Astrocyte of the cerebellum (primary cell): ENCODE results near the gene LETM1.

Experiments
- DNase-seq: peaks from one replicate; pipeline ENCODE4 v3.0.0-alpha.2; 2011; ENCODE audit warnings: low read depth
- H3K4me3 ChIP-seq: 2 replicates; pipeline ENCODE4 v1.5.1; 2011; ENCODE audit warnings: mild to moderate bottlenecking, low read depth, low read length, moderate library complexity
- CTCF ChIP-seq: IDR thresholded peaks from 2 replicates; pipeline ENCODE4 v1.5.1; 2012; ENCODE audit warnings: low read length, low read depth, moderate library complexity, mild to moderate bottlenecking; ENCODE audit errors: missing control alignments
- in situ Hi-C: cut with HindIII; loops from 2 replicates; pipeline ENCODE4 v1.10.0; 2017; ENCODE audit warnings: low sequenced_read_pairs

The LETM1 gene

DNA sequence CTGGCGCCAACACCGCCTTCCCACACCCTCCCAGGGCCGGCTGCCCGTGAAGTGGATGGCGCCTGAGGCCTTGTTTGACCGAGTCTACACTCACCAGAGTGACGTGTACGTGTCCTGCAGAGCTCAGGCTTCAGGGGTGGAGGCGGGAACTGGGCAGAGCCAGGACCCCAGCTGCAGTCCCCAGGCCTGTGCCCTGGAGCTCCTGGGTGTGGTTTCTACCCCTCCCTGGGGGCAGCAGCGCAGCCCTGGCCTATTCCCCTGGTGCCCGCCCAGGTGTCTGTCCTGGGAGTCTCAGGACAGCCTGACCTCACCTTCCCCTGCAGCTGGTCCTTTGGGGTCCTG, 49.8 kb downstream of the LETM1 start:
- in situ Hi-C loops: no loop called here
- H3K4me3 ChIP-seq: no peak overlapping the region
- TF ChIP-seq CTCF: no peak
- no peak for DNase-seq

- DNase-seq: no peak
- in situ Hi-C loops: no loop called here
- no peak overlapping the region for H3K4me3 ChIP-seq
- no peak for TF ChIP-seq CTCF
Measured at GRCh38 chr4:1805493-1806222, 50.3 kb downstream of the LETM1 start.

DNA sequence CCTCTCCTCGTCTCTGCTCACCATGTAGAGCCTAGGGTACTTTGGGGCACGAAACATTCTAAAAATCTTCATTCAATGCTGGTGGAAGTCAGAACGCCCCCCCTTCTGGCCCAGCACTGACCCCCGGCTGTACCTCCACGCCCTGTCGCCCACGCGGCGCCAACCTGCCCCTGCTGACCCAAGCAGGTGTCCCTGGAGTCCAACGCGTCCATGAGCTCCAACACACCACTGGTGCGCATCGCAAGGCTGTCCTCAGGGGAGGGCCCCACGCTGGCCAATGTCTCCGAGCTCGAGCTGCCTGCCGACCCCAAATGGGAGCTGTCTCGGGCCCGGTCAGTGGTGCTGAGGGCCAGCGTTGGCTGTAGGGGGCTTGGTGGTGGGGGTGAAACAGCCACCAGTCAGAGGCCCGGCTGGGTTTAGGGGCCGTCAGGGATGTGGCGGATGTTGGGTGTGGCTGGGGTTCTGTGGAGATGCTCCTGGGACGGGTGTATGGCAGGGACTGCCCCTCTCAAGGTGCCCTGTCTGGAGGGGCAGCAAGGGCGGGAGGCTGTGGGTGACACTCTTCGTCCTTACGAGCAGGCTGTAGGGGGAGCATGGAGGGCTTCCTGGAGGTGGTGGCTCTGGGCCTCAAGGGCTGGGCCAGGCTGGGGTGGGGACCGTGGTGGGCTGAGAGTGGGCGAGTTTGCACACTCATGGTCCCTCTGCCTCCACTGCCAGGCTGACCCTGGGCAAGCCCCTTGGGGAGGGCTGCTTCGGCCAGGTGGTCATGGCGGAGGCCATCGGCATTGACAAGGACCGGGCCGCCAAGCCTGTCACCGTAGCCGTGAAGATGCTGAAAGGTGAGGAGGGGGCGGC, 51.1 kb downstream of the LETM1 start:
- in situ Hi-C loops: no loop called here
- DNase-seq: no peak
- H3K4me3 ChIP-seq: no peak overlapping the region
- TF ChIP-seq CTCF: no peak

DNA sequence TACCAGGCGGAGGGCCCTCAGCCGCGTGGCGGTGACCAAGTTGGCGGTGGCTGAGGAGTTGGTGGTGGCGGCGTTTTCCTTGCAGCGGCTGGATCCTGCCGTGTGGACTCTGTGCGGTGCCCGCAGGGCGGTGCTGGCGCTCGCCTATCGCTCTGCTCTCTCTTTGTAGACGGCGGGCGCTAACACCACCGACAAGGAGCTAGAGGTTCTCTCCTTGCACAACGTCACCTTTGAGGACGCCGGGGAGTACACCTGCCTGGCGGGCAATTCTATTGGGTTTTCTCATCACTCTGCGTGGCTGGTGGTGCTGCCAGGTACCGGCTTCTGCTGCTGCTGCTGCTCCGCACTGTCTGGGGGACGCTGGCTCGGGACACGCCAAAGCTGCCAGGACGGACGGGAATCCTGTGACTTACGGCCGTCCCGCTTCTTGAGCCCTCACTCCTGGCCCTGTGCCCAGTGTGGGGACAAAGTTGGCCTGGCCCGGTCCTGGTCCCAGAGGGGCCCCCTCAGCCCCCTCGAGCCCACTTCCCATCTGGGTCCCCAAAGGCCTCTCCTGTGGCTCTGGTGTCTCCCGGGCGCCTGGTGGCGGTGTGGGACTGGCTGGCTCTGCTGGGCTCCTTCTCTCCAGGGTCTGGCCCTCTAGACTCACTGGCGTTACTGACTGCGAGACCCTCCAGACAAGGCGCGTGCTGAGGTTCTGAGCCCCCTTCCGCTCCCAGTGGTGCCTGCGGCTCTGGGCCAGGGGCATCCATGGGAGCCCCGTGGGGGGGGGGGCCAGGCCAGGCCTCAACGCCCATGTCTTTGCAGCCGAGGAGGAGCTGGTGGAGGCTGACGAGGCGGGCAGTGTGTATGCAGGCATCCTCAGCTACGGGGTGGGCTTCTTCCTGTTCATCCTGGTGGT, 52.2 kb downstream of the LETM1 start:
- in situ Hi-C loops: no loop called here
- no peak for DNase-seq
- H3K4me3 ChIP-seq: no peak overlapping the region
- TF ChIP-seq CTCF: no peak

- TF ChIP-seq CTCF: no peak
- no peak overlapping the region for H3K4me3 ChIP-seq
- no peak for DNase-seq
- in situ Hi-C loops: no loop called here
Measured at GRCh38 chr4:1802720-1803522, 53.0 kb downstream of the LETM1 start.
